IPS-18a (cell line): ENCODE data around the gene SHKBP1.

Experiments used
- H3K27ac ChIP-seq: one replicate; pipeline ENCODE4 v1.5.1; 2013; ENCODE audit warnings: low read length
- H3K27me3 ChIP-seq: one replicate; pipeline ENCODE4 v1.6.1; 2013; ENCODE audit warnings: mild to moderate bottlenecking, low read length; ENCODE audit not compliant: control insufficient read depth, insufficient read depth
- H3K36me3 ChIP-seq: one replicate; pipeline ENCODE4 v1.6.1; 2013; ENCODE audit warnings: low read depth, low read length; ENCODE audit not compliant: control insufficient read depth
- H3K4me1 ChIP-seq: one replicate; pipeline ENCODE4 v1.6.1; 2013; ENCODE audit warnings: low read depth, low read length; ENCODE audit not compliant: control insufficient read depth
- H3K4me3 ChIP-seq: one replicate; pipeline ENCODE4 v1.5.1; 2013; ENCODE audit warnings: low read length
- H3K9ac ChIP-seq: one replicate; pipeline ENCODE4 v1.6.1; 2013; ENCODE audit warnings: mild to moderate bottlenecking, low read length, moderate library complexity
- H3K9me3 ChIP-seq: one replicate; pipeline ENCODE4 v1.6.1; 2013; ENCODE audit warnings: low read depth, low read length; ENCODE audit not compliant: control insufficient read depth

SHKBP1 gene

GRCh38 chr19:40575326-40575725 lies 1.3 kb upstream of the SHKBP1 start:
- Histone ChIP-seq H3K4me1 (no peaks in the 10 kb centered on the region), H3K9me3 (no peaks in the 10 kb centered on the region), H3K27me3 (no peaks in the 10 kb centered on the region), H3K36me3 (peaks cover 4% of the 10 kb centered on the region), H3K27ac (no peak overlapping the region), H3K9ac (no peak overlapping the region), H3K4me3 (peak overlapping the region; percentile 86)

- Histone ChIP-seq H3K9me3 (no peaks in the 10 kb centered on the region), H3K27me3 (no peaks in the 10 kb centered on the region), H3K9ac (peak overlapping the region; percentile 56), H3K4me3 (peak overlapping the region; percentile 86), H3K36me3 (peaks cover 11% of the 10 kb centered on the region), H3K4me1 (no peaks in the 10 kb centered on the region), H3K27ac (no peak overlapping the region)
Measured at GRCh38 chr19:40576151-40576584, 505 bp upstream of the SHKBP1 start.

- peaks cover 19% of the 10 kb centered on the region for H3K36me3 ChIP-seq
- no peaks in the 10 kb centered on the region for H3K27me3 ChIP-seq
- H3K4me3 ChIP-seq = no peak overlapping the region
- H3K9ac ChIP-seq = no peak overlapping the region
- no peaks in the 10 kb centered on the region for H3K4me1 ChIP-seq
- no peak overlapping the region for H3K27ac ChIP-seq
- H3K9me3 ChIP-seq = no peaks in the 10 kb centered on the region
Measured at GRCh38 chr19:40578442-40578908, 1.8 kb downstream of the SHKBP1 start.

DNA sequence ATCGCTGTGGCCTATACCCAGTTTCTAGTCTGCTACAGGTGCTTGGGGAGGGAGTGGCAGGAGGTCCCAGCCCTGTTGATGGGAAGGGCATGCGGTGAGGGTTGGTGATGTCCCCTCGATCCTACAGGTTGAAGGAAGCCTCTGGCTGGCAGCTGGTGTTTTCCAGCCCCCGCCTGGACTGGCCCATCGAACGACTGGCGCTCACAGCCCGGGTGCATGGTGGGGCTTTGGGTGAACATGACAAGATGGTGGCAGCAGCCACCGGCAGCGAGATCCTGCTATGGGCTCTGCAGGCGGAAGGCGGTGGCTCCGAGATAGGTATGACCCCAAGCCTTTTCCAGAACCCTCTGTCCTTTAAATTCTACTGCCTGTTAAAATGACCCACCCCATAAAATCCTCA lies 3.9 kb downstream of the SHKBP1 start:
- Histone ChIP-seq H3K4me1 (no peaks in the 10 kb centered on the region), H3K4me3 (no peak overlapping the region), H3K27ac (no peak overlapping the region), H3K9me3 (no peaks in the 10 kb centered on the region), H3K9ac (no peak overlapping the region), H3K36me3 (peaks cover 25% of the 10 kb centered on the region), H3K27me3 (no peaks in the 10 kb centered on the region)

- H3K9ac ChIP-seq = no peak overlapping the region
- H3K4me3 ChIP-seq = no peak overlapping the region
- H3K4me1 ChIP-seq = no peaks in the 10 kb centered on the region
- no peaks in the 10 kb centered on the region for H3K27me3 ChIP-seq
- H3K36me3 ChIP-seq = peaks cover 25% of the 10 kb centered on the region
- H3K27ac ChIP-seq = no peak overlapping the region
- no peaks in the 10 kb centered on the region for H3K9me3 ChIP-seq
Measured at GRCh38 chr19:40581531-40581930, 4.9 kb downstream of the SHKBP1 start.

- Histone ChIP-seq H3K36me3 (peaks cover 25% of the 10 kb centered on the region), H3K27me3 (no peaks in the 10 kb centered on the region), H3K9ac (no peak overlapping the region), H3K4me1 (no peaks in the 10 kb centered on the region), H3K9me3 (no peaks in the 10 kb centered on the region), H3K4me3 (no peak overlapping the region), H3K27ac (no peak overlapping the region)
Measured at GRCh38 chr19:40582467-40582866, 5.8 kb downstream of the SHKBP1 start.

DNA sequence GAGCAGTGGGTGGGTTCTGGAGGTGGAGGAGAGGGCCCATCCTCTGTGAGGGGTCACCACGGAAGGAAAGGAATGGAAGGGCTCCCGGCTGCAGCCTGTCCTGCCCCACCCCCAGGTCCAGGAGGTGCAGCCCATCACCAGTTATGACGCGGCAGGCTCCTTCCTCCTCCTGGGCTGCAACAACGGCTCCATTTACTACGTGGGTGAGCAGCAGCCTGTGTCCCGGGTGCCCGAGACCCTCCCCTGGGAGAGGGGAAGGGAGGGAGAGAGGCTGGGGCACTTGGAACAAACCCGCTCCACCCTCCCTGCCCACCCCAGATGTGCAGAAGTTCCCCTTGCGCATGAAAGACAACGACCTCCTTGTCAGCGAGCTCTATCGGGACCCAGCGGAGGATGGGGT lies 6.6 kb downstream of the SHKBP1 start:
- no peaks in the 10 kb centered on the region for H3K9me3 ChIP-seq
- no peak overlapping the region for H3K9ac ChIP-seq
- no peaks in the 10 kb centered on the region for H3K4me1 ChIP-seq
- H3K27me3 ChIP-seq = no peaks in the 10 kb centered on the region
- H3K36me3 ChIP-seq = peaks cover 25% of the 10 kb centered on the region
- H3K4me3 ChIP-seq = no peak overlapping the region
- H3K27ac ChIP-seq = no peak overlapping the region

- H3K27ac ChIP-seq = no peak overlapping the region
- H3K36me3 ChIP-seq = peaks cover 30% of the 10 kb centered on the region
- H3K4me1 ChIP-seq = no peaks in the 10 kb centered on the region
- no peaks in the 10 kb centered on the region for H3K9me3 ChIP-seq
- no peaks in the 10 kb centered on the region for H3K27me3 ChIP-seq
- no peak overlapping the region for H3K9ac ChIP-seq
- no peak overlapping the region for H3K4me3 ChIP-seq
Measured at GRCh38 chr19:40584007-40584406, 7.3 kb downstream of the SHKBP1 start.

DNA sequence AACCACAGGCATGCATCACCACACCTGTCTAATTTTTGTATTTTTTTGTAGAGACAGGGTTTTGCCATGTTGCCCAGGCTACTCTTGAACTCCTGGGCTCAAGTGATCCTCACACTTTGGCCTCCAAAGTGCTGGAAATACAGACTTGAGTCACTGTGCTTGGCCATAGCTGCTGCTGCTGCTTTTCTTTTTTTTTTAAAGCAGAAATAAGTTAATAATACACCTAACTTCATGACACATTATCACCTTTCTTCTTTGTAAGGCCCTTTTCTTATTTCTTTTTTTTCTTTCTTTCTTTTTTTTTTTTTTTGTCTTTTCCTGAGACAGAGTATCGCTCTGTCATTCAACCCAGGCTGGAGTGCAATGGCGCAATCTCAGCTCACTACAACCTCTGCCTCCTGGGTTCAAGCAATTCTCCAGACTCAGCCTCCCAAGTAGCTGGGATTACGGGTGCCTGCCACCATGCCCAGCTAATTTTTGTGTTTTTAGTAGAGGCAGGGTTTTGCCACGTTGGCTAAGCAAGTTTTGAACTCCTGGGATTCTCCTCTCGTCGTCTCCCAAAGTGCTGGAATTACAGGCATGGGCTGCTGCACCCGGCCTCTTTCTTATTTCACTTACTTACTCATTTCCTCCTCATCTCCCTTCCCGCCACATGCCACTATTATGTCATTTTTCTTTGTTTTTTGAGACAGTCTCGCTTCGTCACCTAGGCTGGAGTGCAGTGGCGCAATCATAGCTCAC lies 8.7 kb downstream of the SHKBP1 start:
- Histone ChIP-seq H3K4me3 (no peak overlapping the region), H3K4me1 (no peaks in the 10 kb centered on the region), H3K9me3 (no peaks in the 10 kb centered on the region), H3K9ac (no peak overlapping the region), H3K27me3 (no peaks in the 10 kb centered on the region), H3K36me3 (peaks cover 24% of the 10 kb centered on the region), H3K27ac (no peak overlapping the region)

- H3K27ac ChIP-seq = no peak overlapping the region
- H3K9ac ChIP-seq = no peak overlapping the region
- no peaks in the 10 kb centered on the region for H3K4me1 ChIP-seq
- H3K4me3 ChIP-seq = no peak overlapping the region
- no peaks in the 10 kb centered on the region for H3K9me3 ChIP-seq
- H3K27me3 ChIP-seq = no peaks in the 10 kb centered on the region
- H3K36me3 ChIP-seq = peaks cover 19% of the 10 kb centered on the region
Measured at GRCh38 chr19:40585982-40586422, 9.3 kb downstream of the SHKBP1 start.

DNA sequence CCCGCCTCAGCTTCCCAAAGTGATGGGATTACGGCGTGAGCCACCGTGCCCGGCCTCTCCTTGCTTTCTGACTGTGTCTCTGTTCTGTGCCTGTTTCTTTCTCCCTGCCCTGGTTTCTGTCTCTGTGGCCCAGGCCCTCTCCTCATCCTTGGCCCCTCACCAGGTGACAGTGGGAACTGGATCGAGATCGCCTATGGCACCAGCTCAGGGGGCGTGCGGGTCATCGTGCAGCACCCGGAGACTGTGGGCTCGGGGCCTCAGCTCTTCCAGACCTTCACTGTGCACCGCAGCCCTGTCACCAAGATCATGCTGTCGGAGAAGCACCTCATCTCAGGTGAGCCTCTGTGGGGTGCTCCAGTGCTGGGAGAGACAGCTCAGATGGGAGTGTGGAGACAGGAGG lies 9.9 kb downstream of the SHKBP1 start:
- Histone ChIP-seq H3K4me1 (no peaks in the 10 kb centered on the region), H3K27me3 (no peaks in the 10 kb centered on the region), H3K9me3 (no peaks in the 10 kb centered on the region), H3K4me3 (no peak overlapping the region), H3K9ac (no peak overlapping the region), H3K36me3 (peaks cover 19% of the 10 kb centered on the region), H3K27ac (no peak overlapping the region)
